HG03095 (cell line): ENCODE results near the gene SDCCAG8.

Experiments
- ATAC-seq: cut with Tn5 transposase; IDR thresholded peaks from one replicate; pipeline ENCODE4 v1.9.1; 2021; ENCODE audit warnings: moderate library complexity; ENCODE audit not compliant: unreplicated experiment

The SDCCAG8 gene

GRCh38 chr1:243254233-243254926 is 1.5 kb upstream of the SDCCAG8 start:
- peak; percentile 23 for ATAC-seq

DNA sequence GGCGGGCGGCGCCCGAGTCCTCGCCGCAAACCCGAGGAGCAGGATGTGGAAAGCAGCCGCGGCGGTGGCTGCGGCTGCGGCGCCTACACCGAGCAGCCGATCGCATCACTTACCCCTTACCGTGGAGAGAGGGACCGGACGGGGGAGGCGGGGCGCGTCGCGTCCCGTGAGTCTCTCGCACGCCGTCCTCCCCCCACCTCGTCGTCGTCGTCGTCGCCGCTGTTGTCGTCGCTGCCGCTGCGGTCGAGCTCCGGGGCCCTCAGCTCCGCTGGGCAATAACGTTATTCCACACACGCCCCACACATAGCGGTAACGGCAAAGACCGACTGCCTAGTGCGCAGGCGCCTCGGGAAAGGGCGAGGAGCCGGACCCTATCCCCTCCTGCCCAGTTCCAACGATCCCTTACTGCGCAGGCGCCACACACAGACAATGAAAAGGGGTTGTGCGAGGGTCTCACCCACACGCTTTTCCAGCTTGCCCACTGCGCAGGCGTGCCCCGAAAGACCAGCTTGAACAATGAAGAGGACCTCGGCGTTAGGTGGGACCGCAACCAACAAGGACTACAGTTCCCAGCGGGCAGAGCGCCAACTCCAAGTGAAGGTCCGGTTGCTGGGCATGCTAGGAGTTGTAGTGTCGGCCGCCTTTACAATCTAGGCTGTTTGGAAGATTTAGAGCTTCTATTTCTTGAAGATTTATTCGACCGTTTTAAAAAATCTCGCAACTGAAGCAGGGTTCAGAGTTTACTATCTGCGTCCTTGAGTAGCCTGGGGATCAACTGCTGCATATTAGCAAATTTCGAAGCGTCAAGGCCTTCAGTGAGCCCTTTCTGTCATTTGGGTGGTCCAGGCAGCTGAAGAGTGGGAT is 682 bp upstream of the SDCCAG8 start, which contains the start of gene CEP170:
Gene CEP170 (minus strand): TSS at position 355 of the 864 bp plus-strand sequence. CDS start 30,001 bp downstream, outside the sequence.
- peak; percentile 46 for ATAC-seq

DNA sequence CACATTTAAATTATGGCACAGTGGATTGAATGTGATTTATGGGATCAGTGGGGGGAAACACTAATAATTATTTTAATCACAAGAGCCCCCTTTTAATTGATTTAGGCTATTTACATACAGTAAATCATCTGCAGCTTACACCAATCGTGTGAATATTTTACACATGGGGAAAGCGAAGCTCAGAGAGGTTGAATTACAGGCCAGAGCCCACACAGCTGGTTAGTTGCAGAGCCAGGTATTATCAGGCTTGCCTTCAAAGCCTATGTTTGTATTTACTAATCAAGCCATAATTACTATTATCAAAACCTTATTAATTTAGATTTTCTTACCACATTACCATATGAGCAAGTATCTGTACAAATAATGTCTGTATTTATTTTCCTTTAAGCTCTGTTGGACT is 749 bp downstream of the SDCCAG8 start:
- ATAC-seq = no peak

DNA sequence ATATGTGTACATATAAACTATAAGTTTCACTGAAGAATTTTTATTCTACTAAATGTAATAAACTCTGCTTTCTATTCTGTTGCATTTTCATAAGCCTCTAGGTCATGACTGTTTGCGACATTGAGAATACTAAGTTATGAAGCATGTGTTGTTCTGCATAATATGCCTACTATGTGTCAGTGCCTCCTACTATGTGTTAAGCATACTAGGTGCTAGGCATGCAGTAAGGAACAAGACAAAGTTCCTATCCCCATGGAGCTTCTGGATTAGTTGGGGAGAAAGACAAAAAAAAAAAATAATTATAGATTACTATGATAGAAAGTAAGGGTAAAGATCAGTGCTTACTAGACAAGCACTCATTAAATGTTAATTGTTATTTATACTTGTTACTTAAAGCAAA is 1.3 kb downstream of the SDCCAG8 start:
- no peak for ATAC-seq

DNA sequence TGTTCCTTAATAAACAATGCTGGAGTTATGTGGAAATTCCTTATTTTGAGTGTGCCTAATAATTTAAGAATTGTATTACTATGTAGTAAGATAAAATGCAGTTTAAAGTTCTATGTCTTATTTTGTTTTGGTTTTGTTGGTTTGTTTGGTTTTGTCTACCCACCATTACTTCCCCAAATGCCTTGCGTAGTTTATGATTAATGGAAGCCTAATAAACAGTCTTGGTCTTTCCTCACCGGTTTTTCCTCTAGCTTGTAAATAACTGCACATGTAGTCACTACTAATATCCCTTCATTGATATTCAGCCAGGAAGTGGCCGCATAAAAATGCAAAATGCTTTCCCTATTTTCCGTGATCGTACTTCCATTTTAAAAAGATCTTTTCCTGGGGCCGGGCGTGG is 2.9 kb downstream of the SDCCAG8 start:
- no peak for ATAC-seq

DNA sequence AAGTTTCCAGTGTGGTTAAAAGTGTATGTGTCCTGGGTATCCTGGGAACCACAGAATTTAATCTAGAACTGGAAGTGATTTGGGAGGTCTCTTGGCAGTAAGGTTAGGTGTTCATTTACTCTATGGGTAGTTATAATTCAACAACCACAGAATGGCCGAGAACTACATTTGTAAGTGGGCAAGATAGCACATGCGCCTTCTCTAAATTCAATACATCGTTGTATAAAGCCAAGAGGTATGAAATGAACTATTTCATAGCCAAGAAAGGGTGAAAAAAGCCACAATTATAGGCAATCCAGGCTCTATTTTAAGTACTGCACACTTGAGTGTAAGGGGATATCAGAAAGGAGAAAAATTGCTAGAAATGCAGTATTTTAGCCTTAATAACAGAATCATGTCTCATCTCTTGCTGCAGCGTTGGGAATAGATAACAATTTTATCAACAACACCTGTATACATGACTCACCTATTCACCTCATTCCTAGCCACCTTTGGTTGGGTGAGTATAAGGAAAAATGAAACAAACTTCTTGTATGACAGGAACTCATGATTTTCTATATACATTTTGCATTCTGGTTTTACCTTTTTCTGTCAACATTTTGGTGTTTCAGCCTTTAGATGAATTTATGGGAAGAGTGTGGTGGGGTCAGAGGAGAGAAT is 4.5 kb downstream of the SDCCAG8 start:
- ATAC-seq = no peak

- ATAC-seq = no peak
Observed at GRCh38 chr1:243261390-243261789, 5.5 kb downstream of the SDCCAG8 start.

GRCh38 chr1:243264717-243265116 is 8.9 kb downstream of the SDCCAG8 start:
- no peak for ATAC-seq

DNA sequence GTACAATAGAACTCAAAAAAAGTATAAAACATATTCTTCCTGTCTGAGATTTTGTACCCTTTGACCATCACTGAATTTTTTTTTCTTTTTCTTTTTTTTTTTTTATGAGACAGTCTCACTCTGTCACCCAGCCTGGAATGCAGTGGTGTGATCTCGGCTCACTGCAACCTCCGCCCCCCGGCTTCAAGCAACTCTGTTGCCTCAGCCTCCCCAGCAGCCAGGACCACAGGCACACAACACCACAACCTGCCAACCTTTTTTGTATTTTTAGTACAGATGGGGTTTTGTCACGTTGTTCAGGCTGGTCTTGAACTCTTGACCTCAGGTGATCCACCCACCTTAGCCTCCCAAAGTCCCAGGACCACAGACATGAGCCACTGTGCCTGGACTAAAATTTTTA is 10.4 kb downstream of the SDCCAG8 start:
- no peak for ATAC-seq

DNA sequence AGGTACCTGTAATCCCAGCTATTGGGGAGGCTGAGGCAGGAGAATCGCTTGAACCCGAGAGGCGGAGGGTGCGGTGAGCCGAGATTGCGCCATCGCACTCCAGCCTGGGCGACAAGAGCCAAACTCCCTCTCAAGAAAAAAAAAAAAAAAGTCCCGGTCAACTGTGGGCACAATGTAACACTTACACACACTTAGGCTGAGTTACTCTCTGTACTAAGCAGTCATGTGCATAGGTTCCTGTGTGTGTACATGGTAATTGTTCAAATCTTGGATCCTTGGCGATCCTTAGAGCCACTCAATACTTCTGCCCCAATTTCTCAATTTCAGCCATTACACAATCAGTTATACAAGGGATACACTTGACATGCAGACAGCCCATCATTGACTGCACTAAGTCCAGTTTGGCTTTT is 11.6 kb downstream of the SDCCAG8 start:
- no peak for ATAC-seq

DNA sequence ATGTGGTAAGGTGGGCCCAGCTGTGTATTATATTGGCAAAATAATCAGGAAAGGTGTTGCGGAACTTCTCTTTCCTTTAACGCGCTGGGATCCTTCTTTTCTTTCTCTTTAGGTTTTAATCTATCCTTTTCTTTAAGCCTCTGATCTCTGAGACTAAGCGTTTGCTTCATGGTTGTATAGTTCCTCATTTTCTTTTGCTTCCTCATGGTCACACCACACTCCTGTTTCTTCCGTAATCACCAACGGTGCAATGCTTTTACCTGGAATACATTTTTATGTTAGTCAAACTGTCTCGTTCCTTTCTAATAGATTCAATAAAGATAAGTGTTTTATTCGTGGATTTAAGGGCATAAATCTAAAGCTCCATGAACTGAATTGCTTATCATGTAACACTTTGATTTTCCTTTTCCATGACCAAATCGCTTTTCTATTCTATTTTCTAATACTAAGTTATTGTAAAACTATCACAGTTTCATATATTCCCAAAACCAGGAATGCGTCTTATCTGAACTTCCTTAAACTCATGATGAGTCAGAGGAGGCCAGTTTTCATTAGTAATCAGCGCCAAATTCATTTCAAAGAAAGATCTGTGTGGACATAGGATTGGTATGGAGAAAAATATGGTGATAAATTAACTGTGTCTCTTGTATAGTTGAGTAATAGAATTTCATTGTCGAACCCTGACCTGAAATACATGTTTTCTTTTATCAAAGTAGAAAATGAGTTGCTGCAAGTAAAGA is 12.2 kb downstream of the SDCCAG8 start:
- ATAC-seq = no peak

DNA sequence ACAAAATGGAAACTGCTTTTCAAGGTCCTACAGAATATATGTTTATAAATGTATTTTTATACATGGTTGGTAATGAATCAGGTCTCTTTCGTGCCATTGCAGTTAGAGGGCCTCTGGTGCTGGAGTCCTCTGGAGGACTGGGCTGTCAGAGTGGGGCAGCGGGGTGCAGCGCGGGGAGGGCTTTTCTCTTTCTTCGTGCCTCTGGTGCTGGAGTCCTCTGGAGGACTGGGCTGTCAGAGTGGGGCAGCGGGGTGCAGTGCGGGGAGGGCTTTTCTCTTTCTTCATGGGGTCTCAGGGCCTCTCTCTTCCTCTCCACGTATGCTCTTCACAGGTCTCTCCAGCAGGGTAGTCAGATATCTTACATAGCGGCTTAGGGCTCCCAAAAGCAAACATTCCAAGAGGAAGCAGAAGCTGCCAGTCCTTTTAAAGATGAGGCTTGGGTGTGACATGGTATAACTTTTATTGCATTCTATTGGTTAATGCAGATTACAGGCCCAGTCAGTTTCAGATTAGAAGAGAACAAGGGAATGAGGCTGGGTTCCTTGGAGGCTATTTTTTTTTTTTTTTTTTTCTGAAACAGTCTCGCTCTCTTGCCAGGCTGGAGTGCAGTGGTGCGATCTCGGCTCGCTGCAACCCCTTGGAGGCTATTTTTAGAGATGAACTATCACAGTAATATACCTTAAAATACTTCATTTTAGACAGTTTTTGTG is 13.1 kb downstream of the SDCCAG8 start:
- ATAC-seq = no peak

GRCh38 chr1:243269461-243269801 is 13.6 kb downstream of the SDCCAG8 start:
- ATAC-seq = peak; percentile 56

DNA sequence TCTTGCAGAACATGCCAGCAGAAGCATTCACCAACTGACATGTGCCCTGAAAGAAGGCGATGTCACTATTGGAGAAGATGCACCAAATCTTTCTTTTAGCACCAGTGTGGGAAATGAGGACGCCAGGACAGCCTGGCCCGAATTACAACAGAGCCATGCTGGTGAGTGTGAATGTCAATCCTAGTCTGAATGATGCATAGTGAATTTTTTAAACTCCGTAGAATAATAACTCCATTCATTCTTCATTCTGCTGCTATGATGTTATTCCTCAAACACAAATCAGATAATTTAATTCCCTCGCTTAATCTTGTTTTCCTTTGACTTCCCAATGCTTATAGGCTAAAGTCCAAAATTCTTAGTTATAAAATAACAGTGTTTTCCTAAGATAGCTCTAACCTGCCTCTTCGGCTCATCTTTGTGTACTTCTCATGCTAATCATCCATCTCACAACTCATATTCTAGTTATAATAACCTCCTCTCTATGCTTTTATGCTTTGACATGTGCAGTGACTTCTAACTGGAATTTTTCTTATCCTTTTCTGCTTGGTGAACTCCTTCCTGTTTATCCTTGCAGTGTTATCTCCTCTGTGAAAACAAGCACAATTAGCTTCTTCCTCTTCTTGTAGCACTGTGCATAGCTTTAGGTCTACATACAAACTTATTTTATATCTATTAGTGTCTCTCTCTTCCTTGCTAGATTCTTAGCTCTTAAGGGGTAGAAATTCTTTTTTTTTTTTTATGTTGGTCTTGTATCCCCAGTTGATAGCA is 14.4 kb downstream of the SDCCAG8 start:
- ATAC-seq = no peak

DNA sequence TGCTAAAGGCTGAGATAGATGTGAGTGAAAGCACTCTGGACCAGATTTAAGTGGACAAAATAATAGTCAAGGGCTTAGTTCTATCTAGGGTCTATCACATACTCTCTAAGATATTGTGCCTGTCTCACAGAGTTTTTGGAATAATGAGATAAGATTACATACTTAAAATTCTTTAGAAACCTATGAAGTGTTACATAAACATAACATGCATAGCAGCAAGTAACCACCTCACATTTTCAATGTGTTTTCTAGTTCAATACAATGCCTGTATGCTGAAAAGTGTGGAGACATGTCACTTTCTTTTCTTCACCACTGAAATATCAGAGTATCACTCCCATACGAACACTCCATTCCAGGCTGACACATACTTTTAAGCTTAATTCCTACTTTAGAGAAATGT is 16.2 kb downstream of the SDCCAG8 start:
- no peak for ATAC-seq

- no peak for ATAC-seq
Observed at GRCh38 chr1:243272401-243272800, 16.6 kb downstream of the SDCCAG8 start.

DNA sequence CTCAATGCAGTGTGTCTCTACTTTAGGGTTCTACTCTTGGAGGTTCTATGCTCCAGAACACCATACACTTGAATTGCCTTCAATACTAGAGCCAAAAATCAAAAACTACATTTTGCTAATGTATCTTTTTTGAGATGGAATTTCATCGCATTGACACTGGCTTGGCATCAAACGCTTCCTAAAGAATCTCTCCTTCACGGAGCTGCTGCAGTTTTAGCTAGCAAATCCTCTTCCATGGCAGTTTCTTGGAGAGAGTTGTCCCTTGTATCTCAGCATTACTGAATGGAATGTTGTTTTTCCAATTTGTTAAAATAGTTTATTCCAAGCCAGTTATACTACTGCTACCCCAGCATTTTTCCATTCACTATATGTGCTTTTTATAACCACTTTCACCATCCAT is 17.7 kb downstream of the SDCCAG8 start:
- no peak for ATAC-seq

DNA sequence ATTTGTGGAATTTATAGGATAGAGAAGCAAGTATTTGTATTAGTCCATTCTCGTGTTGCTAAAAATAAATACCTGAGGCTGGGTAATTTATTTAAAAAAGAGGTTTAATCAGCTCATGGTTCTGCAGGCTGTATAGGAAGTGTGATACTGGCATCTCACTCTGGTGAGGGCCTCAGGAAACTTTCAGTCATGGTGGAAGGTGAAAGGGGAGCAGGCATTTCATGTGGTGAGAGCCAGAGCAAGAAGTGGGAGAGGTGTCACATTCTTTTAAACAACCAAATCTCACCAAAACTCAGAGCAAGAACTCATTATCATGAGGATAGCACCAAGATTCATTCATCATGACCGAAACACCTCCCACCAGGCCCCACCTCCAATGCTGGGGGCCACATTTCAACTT is 18.1 kb downstream of the SDCCAG8 start:
- no peak for ATAC-seq

DNA sequence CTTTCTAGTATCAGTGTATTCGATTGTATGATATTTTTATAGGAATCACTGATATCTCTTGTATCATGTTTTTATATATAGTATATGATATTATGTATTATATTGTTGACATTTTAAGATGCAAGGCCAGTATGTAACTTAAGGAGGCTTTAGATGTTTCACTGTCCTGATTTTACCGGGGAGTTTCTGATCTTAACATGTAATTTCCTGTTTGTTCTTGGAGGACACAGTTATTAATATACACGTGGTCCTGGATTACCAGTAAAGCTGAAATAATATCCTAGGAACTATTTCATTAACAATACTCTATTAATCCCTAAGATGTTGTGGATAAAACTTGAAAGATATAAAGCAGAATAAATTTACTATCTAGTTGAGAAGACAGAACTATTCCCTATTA is 19.5 kb downstream of the SDCCAG8 start:
- ATAC-seq = no peak
